MM.1S (cell line): ENCODE results near the gene TPRA1.

Experiments used
- EZH2 ChIP-seq: fragments of 300-600 bp; sonication (generic); optimal IDR thresholded peaks from 2 replicates; pipeline ENCODE3; 2017; ENCODE audit warnings: low read depth, mild to moderate bottlenecking, antibody characterized with exemption, low read length, mixed read lengths
- EZH2phosphoT487 ChIP-seq: fragments of 300-600 bp; sonication (generic); IDR thresholded peaks from 2 replicates; pipeline ENCODE4 v1.6.1; 2018; ENCODE audit warnings: antibody characterized with exemption, low read length

DNA sequence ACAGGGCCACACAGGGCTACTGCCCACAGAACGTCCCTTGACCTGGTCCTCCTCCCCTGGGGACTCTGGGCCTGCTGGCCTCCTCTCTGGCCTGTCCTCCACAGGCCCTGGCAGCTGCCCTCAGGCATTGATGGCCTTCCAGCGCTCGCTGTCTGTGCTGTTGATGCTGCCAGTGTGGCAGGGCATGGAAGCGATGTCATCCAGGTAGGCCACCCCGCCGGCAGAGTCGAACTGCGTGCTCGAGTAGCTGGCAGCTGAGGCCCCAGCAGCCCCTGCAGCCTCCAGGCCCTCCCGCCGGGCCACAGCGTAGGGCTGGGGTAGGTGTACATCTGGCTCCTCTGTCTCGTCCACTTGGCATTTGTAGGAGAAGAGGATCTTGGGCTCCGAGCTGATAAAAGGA is 17.1 kb downstream of the TPRA1 start:
- no peak for TF ChIP-seq EZH2phosphoT487
- no peak for TF ChIP-seq EZH2
